Transverse colon (tissue), 3 donors: ENCODE measurements around the gene CADM1.

Experiments used
- EP300 ChIP-seq: sonication (generic); formaldehyde crosslinking; IDR thresholded peaks from one replicate; pipeline ENCODE4 v1.6.1; 2017; ENCODE audit warnings: antibody characterized with exemption, low read depth
- POLR2AphosphoS5 ChIP-seq, 3 donors: sonication (generic); formaldehyde crosslinking; IDR thresholded peaks; one replicate each; pipeline ENCODE4 v1.6.1; 2016; ENCODE audit warnings: antibody characterized with exemption in 3 of 3

DNA sequence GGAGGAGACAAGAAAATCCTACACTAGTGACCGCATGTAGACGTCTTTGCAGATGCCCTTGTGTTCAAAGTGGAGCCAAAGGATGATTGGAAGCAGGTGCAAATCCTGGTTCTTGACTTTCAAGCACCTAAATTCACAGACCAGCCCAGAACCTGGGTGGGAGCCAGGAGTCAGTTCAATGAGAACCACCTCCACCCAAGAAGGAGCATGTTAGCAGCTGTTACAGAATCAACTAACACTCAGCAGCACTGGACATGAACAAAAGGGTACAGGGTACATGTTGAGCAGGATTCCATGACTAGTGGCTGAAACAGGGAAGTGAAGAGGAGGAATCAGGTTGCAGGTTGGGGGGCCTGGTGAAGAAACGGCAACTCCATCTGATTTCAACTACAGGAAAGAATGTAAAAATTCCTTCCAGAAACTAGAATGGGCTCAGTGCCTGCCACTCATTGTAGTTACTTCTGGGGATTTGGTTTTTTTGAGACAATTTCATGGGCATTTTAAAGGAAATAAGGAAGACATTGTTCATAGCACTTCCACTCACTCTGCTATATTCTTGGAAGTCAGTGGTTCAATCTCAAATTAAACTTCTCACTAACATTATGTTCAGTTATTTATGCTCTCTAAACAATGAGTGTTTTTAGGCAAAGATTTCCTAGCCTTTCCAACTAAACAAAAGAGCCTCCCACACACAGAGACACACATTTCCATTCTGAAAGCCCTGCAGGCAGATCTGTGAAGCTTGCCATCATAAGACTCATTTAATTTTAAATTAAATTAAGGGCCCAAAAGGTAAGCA lies 173.3 kb downstream of the CADM1 start:
- TF ChIP-seq POLR2AphosphoS5 (IDR thresholded peaks at IDR 0.05) (no peak), EP300 (no peak)
